HG03442 (cell line): ENCODE measurements around the gene PTPRN2.

ENCODE experiments used
- ATAC-seq: cut with Tn5 transposase; IDR thresholded peaks from one replicate; pipeline ENCODE4 v1.9.1; 2021; ENCODE audit warnings: mild to moderate bottlenecking, moderate library complexity; ENCODE audit not compliant: unreplicated experiment

PTPRN2 gene

GRCh38 chr7:158558816-158559215 lies 28.8 kb downstream of the PTPRN2 start:
- no peak for ATAC-seq

GRCh38 chr7:158557441-158557755 lies 30.2 kb downstream of the PTPRN2 start:
- ATAC-seq = no peak

- no peak for ATAC-seq
These were observed 30.7 kb downstream of the PTPRN2 start for GRCh38 chr7:158556721-158557440.

GRCh38 chr7:158555034-158555520 lies 32.5 kb downstream of the PTPRN2 start:
- no peak for ATAC-seq

- no peak for ATAC-seq
These were observed 36.7 kb downstream of the PTPRN2 start for GRCh38 chr7:158550886-158551452.

- no peak for ATAC-seq
These were observed 37.3 kb downstream of the PTPRN2 start for GRCh38 chr7:158550394-158550700.

GRCh38 chr7:158549616-158550393 lies 37.8 kb downstream of the PTPRN2 start:
- ATAC-seq = no peak

GRCh38 chr7:158549176-158549615 lies 38.4 kb downstream of the PTPRN2 start:
- ATAC-seq = no peak

GRCh38 chr7:158548726-158549125 lies 38.9 kb downstream of the PTPRN2 start:
- no peak for ATAC-seq

GRCh38 chr7:158547817-158548216 lies 39.8 kb downstream of the PTPRN2 start:
- ATAC-seq = no peak

GRCh38 chr7:158546626-158547025 lies 41.0 kb downstream of the PTPRN2 start:
- ATAC-seq = no peak

GRCh38 chr7:158546214-158546613 lies 41.4 kb downstream of the PTPRN2 start:
- no peak for ATAC-seq

GRCh38 chr7:158544708-158545107 lies 42.9 kb downstream of the PTPRN2 start:
- ATAC-seq = no peak

- ATAC-seq = no peak
These were observed 43.8 kb downstream of the PTPRN2 start for GRCh38 chr7:158543840-158544239.

- no peak for ATAC-seq
These were observed 44.7 kb downstream of the PTPRN2 start for GRCh38 chr7:158542651-158543566.

GRCh38 chr7:158541346-158542010 lies 46.1 kb downstream of the PTPRN2 start:
- ATAC-seq = peak; percentile 72

- no peak for ATAC-seq
These were observed 47.9 kb downstream of the PTPRN2 start for GRCh38 chr7:158539711-158540146.

GRCh38 chr7:158538156-158538946 lies 49.3 kb downstream of the PTPRN2 start:
- ATAC-seq = no peak

- ATAC-seq = no peak
These were observed 50.1 kb downstream of the PTPRN2 start for GRCh38 chr7:158537516-158537882.
